ENCODE data around the gene TBCD.

The TBCD gene

GRCh38 chr17:82835766-82836512 is 84.1 kb downstream of the TBCD start:
- DNase-seq, result no peak

GRCh38 chr17:82836823-82837357 is 85.0 kb downstream of the TBCD start:
- DNase-seq, result no peak

- no peak for DNase-seq
These were observed 85.9 kb downstream of the TBCD start for GRCh38 chr17:82837586-82838320.

GRCh38 chr17:82838386-82839063 is 86.7 kb downstream of the TBCD start:
- DNase-seq, result no peak

GRCh38 chr17:82839617-82840292 is 87.9 kb downstream of the TBCD start, which contains the start of gene ZNF750:
Gene ZNF750 (minus strand): TSS chr17:82840022. CDS start chr17:82832454, 7,568 bp downstream.
- DNase-seq, result no peak

- DNase-seq, result no peak
These were observed 88.6 kb downstream of the TBCD start for GRCh38 chr17:82840431-82840831.

- no peak for DNase-seq
These were observed 90.2 kb downstream of the TBCD start for GRCh38 chr17:82841921-82842596.

GRCh38 chr17:82843904-82844680 is 92.2 kb downstream of the TBCD start:
- no peak for DNase-seq

GRCh38 chr17:82844796-82845162 is 92.9 kb downstream of the TBCD start:
- DNase-seq, result no peak

GRCh38 chr17:82845163-82845807 is 93.4 kb downstream of the TBCD start:
- no peak for DNase-seq

GRCh38 chr17:82846061-82846691 is 94.3 kb downstream of the TBCD start:
- no peak for DNase-seq

- no peak for DNase-seq
These were observed 96.2 kb downstream of the TBCD start for GRCh38 chr17:82848022-82848592.

- no peak for DNase-seq
These were observed 97.4 kb downstream of the TBCD start for GRCh38 chr17:82849076-82849945.

- DNase-seq, result no peak
These were observed 99.5 kb downstream of the TBCD start for GRCh38 chr17:82851381-82851780.

- no peak for DNase-seq
These were observed 102.4 kb downstream of the TBCD start for GRCh38 chr17:82854226-82854625.

- no peak for DNase-seq
These were observed 104.5 kb downstream of the TBCD start for GRCh38 chr17:82856361-82856760.

- DNase-seq, result no peak
These were observed 106.7 kb downstream of the TBCD start for GRCh38 chr17:82858376-82859126.
